Right lobe of liver (tissue), 4 donors: ENCODE data around the gene KMT2C.

Experiments
- POLR2A ChIP-seq: fragments of 450-650 bp; IDR thresholded peaks from one replicate; pipeline ENCODE4 v1.6.1; 2017; ENCODE audit warnings: antibody characterized with exemption, mild to moderate bottlenecking
- TF ChIP-seq, protein P1 (sequence below), 4 donors: fragments of 200-600 bp in 3 of 4; fragments of 450-650 bp in 1 of 4; IDR thresholded peaks; one replicate each; pipeline versions ENCODE4 v1.5.1 to v1.8.0; 2016 to 2022; ENCODE audit warnings: antibody characterized with exemption in 4 of 4, mild to moderate bottlenecking in 2 of 4
- donor health status: DM: no; HTN: no; CAD: no.
- donor health status: DM: no; HTN: no; CAD: no.
- donor health status: DM: no; HTN: yes; CAD: no.

DNA sequence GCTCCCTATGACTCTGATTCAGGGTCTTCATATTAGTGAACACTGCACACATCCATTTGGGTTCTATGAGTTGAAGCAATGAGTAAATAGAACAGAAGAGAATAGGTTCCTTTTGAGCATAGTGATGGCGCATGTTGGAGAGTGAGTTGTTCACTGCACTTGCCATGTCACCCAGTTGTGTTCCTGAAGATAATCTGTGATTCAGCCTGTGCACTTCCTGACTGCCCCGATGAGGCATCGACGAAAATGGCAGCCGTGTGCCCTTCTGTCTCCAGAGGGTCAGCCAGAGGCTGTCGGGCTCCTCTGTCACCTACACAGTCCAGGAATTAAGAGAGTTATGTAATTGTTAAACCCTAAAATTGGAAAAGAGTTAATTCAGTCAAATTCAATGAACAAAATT, 315.6 kb downstream of the KMT2C start:
- no peak for TF ChIP-seq POLR2A
- TF ChIP-seq, protein P1, sequence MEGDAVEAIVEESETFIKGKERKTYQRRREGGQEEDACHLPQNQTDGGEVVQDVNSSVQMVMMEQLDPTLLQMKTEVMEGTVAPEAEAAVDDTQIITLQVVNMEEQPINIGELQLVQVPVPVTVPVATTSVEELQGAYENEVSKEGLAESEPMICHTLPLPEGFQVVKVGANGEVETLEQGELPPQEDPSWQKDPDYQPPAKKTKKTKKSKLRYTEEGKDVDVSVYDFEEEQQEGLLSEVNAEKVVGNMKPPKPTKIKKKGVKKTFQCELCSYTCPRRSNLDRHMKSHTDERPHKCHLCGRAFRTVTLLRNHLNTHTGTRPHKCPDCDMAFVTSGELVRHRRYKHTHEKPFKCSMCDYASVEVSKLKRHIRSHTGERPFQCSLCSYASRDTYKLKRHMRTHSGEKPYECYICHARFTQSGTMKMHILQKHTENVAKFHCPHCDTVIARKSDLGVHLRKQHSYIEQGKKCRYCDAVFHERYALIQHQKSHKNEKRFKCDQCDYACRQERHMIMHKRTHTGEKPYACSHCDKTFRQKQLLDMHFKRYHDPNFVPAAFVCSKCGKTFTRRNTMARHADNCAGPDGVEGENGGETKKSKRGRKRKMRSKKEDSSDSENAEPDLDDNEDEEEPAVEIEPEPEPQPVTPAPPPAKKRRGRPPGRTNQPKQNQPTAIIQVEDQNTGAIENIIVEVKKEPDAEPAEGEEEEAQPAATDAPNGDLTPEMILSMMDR (IDR thresholded peaks at IDR 0.05), result no peak
